PC-9 (cell line): ENCODE data around the gene PRRC2A.

Source experiments
- EZH2 ChIP-seq: fragments of 200-600 bp; sonication (generic); IDR thresholded peaks from 2 replicates; pipeline ENCODE4 v1.8.0; 2017; ENCODE audit warnings: antibody characterized with exemption, low read depth
- TF ChIP-seq, protein P1 (sequence below): fragments of 200-600 bp; sonication (generic); conservative IDR thresholded peaks from 2 replicates; pipeline ENCODE4 v1.6.1; 2017; ENCODE audit warnings: mixed run types, antibody characterized with exemption, mild to moderate bottlenecking, moderate library complexity

GRCh38 chr6:31621991-31622390 lies 1.5 kb downstream of the PRRC2A start:
- TF ChIP-seq, protein P1, sequence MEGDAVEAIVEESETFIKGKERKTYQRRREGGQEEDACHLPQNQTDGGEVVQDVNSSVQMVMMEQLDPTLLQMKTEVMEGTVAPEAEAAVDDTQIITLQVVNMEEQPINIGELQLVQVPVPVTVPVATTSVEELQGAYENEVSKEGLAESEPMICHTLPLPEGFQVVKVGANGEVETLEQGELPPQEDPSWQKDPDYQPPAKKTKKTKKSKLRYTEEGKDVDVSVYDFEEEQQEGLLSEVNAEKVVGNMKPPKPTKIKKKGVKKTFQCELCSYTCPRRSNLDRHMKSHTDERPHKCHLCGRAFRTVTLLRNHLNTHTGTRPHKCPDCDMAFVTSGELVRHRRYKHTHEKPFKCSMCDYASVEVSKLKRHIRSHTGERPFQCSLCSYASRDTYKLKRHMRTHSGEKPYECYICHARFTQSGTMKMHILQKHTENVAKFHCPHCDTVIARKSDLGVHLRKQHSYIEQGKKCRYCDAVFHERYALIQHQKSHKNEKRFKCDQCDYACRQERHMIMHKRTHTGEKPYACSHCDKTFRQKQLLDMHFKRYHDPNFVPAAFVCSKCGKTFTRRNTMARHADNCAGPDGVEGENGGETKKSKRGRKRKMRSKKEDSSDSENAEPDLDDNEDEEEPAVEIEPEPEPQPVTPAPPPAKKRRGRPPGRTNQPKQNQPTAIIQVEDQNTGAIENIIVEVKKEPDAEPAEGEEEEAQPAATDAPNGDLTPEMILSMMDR = no peak
- TF ChIP-seq EZH2 = no peak
